ENCODE results near the gene ZSWIM4.
"Not testable (repeated sequence)": the region's sequence is repeated elsewhere in the genome, so short reads cannot be mapped to it uniquely, and the experiment has no call there.

ZSWIM4 gene

GRCh38 chr19:13838435-13839129 is 43.3 kb downstream of the ZSWIM4 start:
- DNase-seq: no peak

- DNase-seq: peak; percentile 29
Measured at GRCh38 chr19:13839130-13839937, 44.1 kb downstream of the ZSWIM4 start.

- no peak for DNase-seq
Measured at GRCh38 chr19:13839938-13840304, 44.7 kb downstream of the ZSWIM4 start.

GRCh38 chr19:13840305-13841085 is 45.3 kb downstream of the ZSWIM4 start:
- DNase-seq: no peak

DNA sequence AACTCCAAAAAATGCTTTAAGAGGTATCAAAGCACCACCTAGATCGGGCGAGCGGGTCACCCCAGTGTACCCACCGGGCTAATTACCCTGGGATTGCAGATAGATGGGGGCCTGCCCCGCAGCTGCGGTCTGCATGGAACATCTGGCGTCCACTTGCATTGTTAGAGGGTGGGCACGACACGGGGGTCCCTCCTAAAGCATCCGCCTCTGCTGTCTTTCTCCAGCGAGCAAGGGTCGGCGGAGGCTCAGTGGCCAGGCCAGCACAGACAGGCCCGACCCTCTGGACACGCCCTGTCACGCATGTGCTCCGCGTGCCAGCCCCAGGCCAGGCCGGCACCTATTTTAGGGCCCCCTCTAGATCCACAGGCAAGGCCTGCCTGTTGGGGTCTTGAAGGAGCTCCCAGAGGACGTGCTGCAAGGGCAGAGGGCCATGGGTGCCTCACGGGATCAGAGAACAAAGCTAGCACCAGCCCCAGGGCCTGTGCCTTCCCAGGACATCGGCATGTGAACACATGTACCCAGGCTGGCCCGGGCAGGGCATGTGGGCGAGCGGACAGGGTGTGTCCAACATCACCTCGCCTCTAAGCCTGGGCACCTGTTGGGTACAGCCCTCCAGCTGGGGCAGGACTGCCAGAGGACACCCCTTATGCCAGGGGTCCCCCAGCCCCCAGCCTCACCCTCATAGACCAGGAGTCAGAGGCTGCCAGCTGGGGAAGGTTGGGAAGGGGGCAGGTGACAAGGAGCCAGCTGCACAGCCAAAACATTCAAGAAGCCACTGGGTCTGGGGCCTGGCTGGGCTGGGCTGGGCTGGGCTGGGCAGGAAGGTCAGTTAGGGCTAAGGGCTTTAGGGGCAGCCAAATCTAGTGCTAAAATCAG is 46.1 kb downstream of the ZSWIM4 start:
- no peak for DNase-seq

- DNase-seq: no peak
Measured at GRCh38 chr19:13841962-13842290, 46.7 kb downstream of the ZSWIM4 start.

GRCh38 chr19:13842291-13843103 is 47.3 kb downstream of the ZSWIM4 start:
- no peak for DNase-seq

- no peak for DNase-seq
Measured at GRCh38 chr19:13843104-13843921, 48.1 kb downstream of the ZSWIM4 start.

DNA sequence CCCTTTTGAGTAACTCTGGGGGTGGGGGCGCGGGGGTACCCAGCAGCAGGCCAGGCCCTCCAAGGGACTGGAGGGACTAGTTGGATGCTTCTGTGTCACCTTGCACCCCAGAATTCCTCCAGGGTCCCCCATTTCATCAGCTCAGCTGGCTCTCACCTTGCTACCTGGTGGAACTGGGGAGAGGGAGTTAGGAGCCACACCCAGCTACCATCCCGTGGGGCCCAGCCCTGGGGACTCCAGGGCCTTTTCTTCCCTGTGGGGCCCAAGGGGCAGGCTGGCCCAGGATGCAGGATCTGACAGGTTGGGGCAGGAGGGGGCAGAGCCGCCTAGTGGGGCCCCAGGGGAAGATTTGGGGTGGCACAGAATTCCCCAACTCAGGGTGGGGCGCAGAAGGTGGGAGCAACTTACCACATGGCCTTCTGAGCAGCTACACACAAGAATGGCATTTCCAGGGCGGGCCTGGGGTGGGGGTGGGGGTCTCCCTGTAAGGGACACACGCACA is 48.9 kb downstream of the ZSWIM4 start:
- DNase-seq: no peak

GRCh38 chr19:13846557-13847406 is 51.5 kb downstream of the ZSWIM4 start:
- no peak for DNase-seq

DNA sequence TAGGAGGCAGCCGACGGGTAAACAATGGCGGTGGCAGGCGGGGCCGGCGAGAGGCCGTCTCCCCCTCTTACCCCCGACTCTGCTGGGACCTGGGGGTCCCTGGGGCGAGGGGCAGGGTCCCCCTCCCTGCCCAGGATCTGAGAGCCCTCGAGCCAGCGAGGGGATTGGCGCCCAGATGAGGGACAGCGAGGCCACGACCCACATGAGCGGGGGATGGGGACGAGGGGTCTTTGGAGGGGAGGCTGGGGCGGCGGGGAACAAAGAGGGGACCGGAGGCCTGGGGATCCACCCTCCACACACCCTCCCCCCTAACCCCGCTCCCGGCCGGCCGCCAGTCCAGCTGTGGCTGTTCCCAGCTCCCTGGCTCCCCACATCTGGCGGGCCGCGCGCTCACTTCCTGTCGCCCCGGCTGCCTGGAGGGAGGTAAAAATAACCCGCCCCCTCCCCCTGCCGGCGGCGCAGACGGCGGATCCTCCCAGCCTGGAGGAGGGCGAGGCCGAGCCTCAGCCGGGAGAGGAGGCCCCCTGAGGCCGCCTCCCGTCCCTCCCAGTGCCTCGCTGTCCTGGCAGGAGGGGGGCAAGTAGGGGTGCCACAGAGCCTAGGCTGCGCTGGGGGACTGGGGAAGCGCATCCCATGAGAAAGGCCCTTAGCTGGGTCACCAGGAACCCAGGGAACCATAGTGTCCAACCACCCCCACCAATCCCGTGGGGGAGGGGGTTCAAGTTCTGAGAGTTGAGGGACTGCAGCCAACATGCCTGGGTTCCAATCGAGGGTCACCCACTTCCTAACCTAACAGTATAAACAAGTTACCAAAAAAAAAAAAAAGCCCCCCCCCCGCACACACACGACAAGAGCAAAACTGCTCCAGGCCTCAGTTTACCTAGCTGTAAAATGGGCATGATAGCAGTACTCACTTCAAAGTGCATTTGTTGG is 52.4 kb downstream of the ZSWIM4 start:
- DNase-seq: no peak

DNA sequence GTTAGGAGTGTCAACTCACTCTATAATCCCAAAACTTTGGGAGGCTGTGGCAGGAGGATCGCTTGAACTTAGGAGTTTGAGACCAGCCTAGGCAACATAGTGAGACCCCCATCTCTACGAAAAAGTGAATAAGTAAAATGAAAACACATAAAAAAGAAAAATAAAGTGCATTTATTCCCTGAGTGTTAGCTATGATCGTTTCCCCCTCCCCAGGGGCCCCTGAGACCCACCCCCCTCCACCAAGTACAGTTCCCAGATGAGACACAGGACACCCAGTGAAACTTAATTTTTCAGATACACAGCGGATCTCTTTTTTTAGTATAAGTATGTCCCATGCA is 53.1 kb downstream of the ZSWIM4 start:
- DNase-seq: no peak

DNA sequence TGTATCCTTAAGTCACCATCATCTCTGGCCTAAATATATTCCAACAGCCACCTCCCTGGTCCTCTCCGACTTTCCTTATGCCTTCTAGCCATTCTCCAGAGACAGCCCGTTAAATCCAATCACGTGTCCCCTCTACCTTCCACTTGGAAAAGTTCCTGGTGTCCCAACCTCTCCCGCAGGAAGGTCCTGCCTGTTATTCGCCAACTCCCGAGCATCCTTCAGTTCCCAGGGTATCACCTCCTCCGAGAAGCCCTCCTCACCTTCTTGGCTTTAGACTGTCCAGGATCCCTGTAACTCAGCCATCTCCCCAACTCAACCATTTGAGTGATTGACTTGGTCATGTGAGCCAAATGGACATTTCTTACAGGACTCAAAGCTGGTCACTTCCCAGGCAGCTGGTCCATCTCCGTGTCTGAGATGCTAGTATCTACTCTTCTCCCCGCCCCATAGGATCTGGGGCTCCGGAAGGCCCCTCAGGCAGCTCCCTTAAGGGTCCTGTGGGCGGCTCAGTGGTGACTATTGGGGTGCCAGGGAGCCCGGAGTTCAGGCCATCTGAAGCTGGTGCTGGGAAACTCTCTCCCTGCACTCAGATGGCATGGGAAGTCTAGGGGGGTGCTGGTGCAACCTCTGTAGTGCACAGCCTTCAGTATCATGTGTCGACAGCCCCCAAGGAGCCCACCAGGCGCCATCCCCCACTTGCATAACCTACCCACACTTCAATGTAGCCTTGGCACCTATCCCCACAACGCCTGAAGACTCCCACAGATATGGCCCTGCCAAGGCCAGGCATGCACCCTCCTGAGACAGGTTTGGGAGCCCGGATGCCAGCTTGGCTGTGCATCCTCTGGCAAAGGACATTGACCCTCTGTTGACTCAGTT is 53.8 kb downstream of the ZSWIM4 start:
- DNase-seq: no peak

GRCh38 chr19:13849991-13850909 is 55.0 kb downstream of the ZSWIM4 start:
- no peak for DNase-seq

- DNase-seq: no peak
Measured at GRCh38 chr19:13850910-13851733, 55.9 kb downstream of the ZSWIM4 start.

- not testable (repeated sequence) for DNase-seq
Measured at GRCh38 chr19:13851734-13852114, 56.5 kb downstream of the ZSWIM4 start.
